Mesendoderm (in vitro differentiated cells): ENCODE results near the gene RAVER1.
"Not testable (repeated sequence)": the region's sequence is repeated elsewhere in the genome, so short reads cannot be mapped to it uniquely, and the experiment has no call there.

ENCODE experiments used
- DNase-seq: peaks from one replicate; pipeline ENCODE4 v3.0.0; 2013
- H2AK5ac ChIP-seq: 2 replicates; pipeline ENCODE4 v1.6.1; 2013; ENCODE audit warnings: low read length, inconsistent platforms
- H2BK120ac ChIP-seq: 2 replicates; pipeline ENCODE4 v1.6.1; 2013; ENCODE audit warnings: low read depth, mild to moderate bottlenecking, low read length, moderate library complexity, mixed read lengths
- H2BK15ac ChIP-seq: replicated peaks from 2 replicates; pipeline ENCODE4 v1.6.1; 2013; ENCODE audit warnings: low read depth, mild to moderate bottlenecking, moderate library complexity
- H2BK5ac ChIP-seq: 2 replicates; pipeline ENCODE4 v1.6.1; 2013; ENCODE audit warnings: low read length, inconsistent platforms
- H3K18ac ChIP-seq: 2 replicates; pipeline ENCODE4 v1.6.1; 2013; ENCODE audit warnings: mild to moderate bottlenecking, low read length, mixed read lengths
- H3K23ac ChIP-seq: one replicate; pipeline ENCODE4 v1.6.1; 2013; ENCODE audit warnings: low read length
- H3K27ac ChIP-seq: 2 replicates; pipeline ENCODE4 v1.5.1; 2013; ENCODE audit warnings: low read depth, mild to moderate bottlenecking, inconsistent platforms, low read length, moderate library complexity
- H3K27me3 ChIP-seq: 2 replicates; pipeline ENCODE4 v1.6.1; 2013; ENCODE audit warnings: low read length, control low read depth, mild to moderate bottlenecking, inconsistent platforms; ENCODE audit not compliant: insufficient read depth, poor library complexity
- H3K36me3 ChIP-seq: 2 replicates; pipeline ENCODE4 v1.6.1; 2013; ENCODE audit warnings: low read length, inconsistent platforms; ENCODE audit not compliant: control insufficient read depth, insufficient read depth
- H3K4ac ChIP-seq: one replicate; pipeline ENCODE4 v1.6.1; 2013; ENCODE audit warnings: low read depth, mild to moderate bottlenecking, low read length, moderate library complexity
- H3K4me1 ChIP-seq: 2 replicates; pipeline ENCODE4 v1.6.1; 2013; ENCODE audit warnings: low read depth, low read length, inconsistent platforms; ENCODE audit not compliant: control insufficient read depth
- H3K4me2 ChIP-seq: 2 replicates; pipeline ENCODE4 v1.6.1; 2013; ENCODE audit warnings: low read length
- H3K4me3 ChIP-seq: 2 replicates; pipeline ENCODE4 v1.5.1; 2013; ENCODE audit warnings: mild to moderate bottlenecking, low read length
- H3K56ac ChIP-seq: one replicate; pipeline ENCODE4 v1.6.1; 2013; ENCODE audit warnings: low read length
- H3K79me1 ChIP-seq: 2 replicates; pipeline ENCODE4 v1.6.1; 2013; ENCODE audit warnings: low read length, inconsistent platforms
- H3K79me2 ChIP-seq: 2 replicates; pipeline ENCODE4 v1.6.1; 2013; ENCODE audit warnings: mild to moderate bottlenecking, low read length; ENCODE audit not compliant: control insufficient read depth, insufficient read depth
- H3K9ac ChIP-seq: 2 replicates; pipeline ENCODE4 v1.6.1; 2013; ENCODE audit warnings: low read length, inconsistent platforms
- H4K5ac ChIP-seq: one replicate; pipeline ENCODE4 v1.6.1; 2013; ENCODE audit warnings: low read length
- H4K8ac ChIP-seq: one replicate; pipeline ENCODE4 v1.6.1; 2013; ENCODE audit warnings: low read depth, mild to moderate bottlenecking, control low read depth, low read length, moderate library complexity
- WGBS: extraction: QIAGEN DNeasy Blood & Tissue Kit; methylation state at CpG from one replicate; pipeline ENCODE4 v1.1.7; 2013; ENCODE audit warnings: low lambda C conversion rate, missing lambda C conversion rate; ENCODE audit not compliant: insufficient coverage; ENCODE audit errors: extremely low coverage; 5-methylcytosine and 5-hydroxymethylcytosine counted together

RAVER1 gene

GRCh38 chr19:10377140-10377640, 43.9 kb upstream of the RAVER1 start:
- H2BK120ac ChIP-seq, H3K18ac ChIP-seq, H3K4me3 ChIP-seq, H3K79me1 ChIP-seq, H3K4ac ChIP-seq, H4K5ac ChIP-seq, H2BK5ac ChIP-seq, H3K56ac ChIP-seq, H3K27ac ChIP-seq, H3K27me3 ChIP-seq, H3K4me1 ChIP-seq, H3K36me3 ChIP-seq, DNase-seq, H3K79me2 ChIP-seq, H4K8ac ChIP-seq, H3K23ac ChIP-seq, H3K9ac ChIP-seq, H2BK15ac ChIP-seq, H2AK5ac ChIP-seq, H3K4me2 ChIP-seq: not testable (repeated sequence)
- WGBS = no CpG with 5 or more reads among the region's 2 CpGs

- no peak overlapping the region for H3K56ac ChIP-seq
- H3K36me3 ChIP-seq = no peaks in the 10 kb centered on the region
- H4K8ac ChIP-seq = no peak overlapping the region
- no CpG with 5 or more reads among the region's 5 CpGs for WGBS
- no peak overlapping the region for H3K9ac ChIP-seq
- H3K27me3 ChIP-seq = no peaks in the 10 kb centered on the region
- no peak overlapping the region for H2BK15ac ChIP-seq
- no peak overlapping the region for H3K23ac ChIP-seq
- no peak overlapping the region for H2BK120ac ChIP-seq
- H2AK5ac ChIP-seq = no peak overlapping the region
- peaks cover 2% of the 10 kb centered on the region for H3K4me1 ChIP-seq
- no peak overlapping the region for H3K27ac ChIP-seq
- H4K5ac ChIP-seq = no peak overlapping the region
- no peak overlapping the region for H3K4ac ChIP-seq
- no peak overlapping the region for H3K4me3 ChIP-seq
- peaks cover 2% of the 10 kb centered on the region for H3K79me2 ChIP-seq
- H3K18ac ChIP-seq = no peak overlapping the region
- H3K79me1 ChIP-seq = peaks cover 2% of the 10 kb centered on the region
- DNase-seq = no peak
- no peak overlapping the region for H2BK5ac ChIP-seq
- H3K4me2 ChIP-seq = no peak overlapping the region
Measured at GRCh38 chr19:10374931-10375330, 41.6 kb upstream of the RAVER1 start.

- no peak overlapping the region for H4K5ac ChIP-seq
- no peak overlapping the region for H2BK120ac ChIP-seq
- no peak overlapping the region for H3K56ac ChIP-seq
- H3K4ac ChIP-seq = no peak overlapping the region
- H3K79me2 ChIP-seq = no peaks in the 10 kb centered on the region
- H3K9ac ChIP-seq = no peak overlapping the region
- H3K4me3 ChIP-seq = no peak overlapping the region
- H3K79me1 ChIP-seq = no peaks in the 10 kb centered on the region
- H3K27me3 ChIP-seq = no peaks in the 10 kb centered on the region
- H3K4me2 ChIP-seq = no peak overlapping the region
- no peak overlapping the region for H3K23ac ChIP-seq
- no peaks in the 10 kb centered on the region for H3K4me1 ChIP-seq
- no peak overlapping the region for H2BK15ac ChIP-seq
- H3K18ac ChIP-seq = no peak overlapping the region
- no peak overlapping the region for H4K8ac ChIP-seq
- no CpG with 5 or more reads among the region's 3 CpGs for WGBS
- DNase-seq = no peak
- no peak overlapping the region for H3K27ac ChIP-seq
- no peaks in the 10 kb centered on the region for H3K36me3 ChIP-seq
- H2BK5ac ChIP-seq = no peak overlapping the region
- no peak overlapping the region for H2AK5ac ChIP-seq
Measured at GRCh38 chr19:10372690-10373089, 39.4 kb upstream of the RAVER1 start.

GRCh38 chr19:10368101-10368803, 34.9 kb upstream of the RAVER1 start:
- H3K23ac ChIP-seq = no peak overlapping the region
- no peaks in the 10 kb centered on the region for H3K36me3 ChIP-seq
- no peak overlapping the region for H4K8ac ChIP-seq
- no peak overlapping the region for H3K56ac ChIP-seq
- H3K4me1 ChIP-seq = no peaks in the 10 kb centered on the region
- H3K18ac ChIP-seq = no peak overlapping the region
- no peak overlapping the region for H3K4me2 ChIP-seq
- WGBS = no CpG with 5 or more reads among the region's 15 CpGs
- no peak overlapping the region for H3K9ac ChIP-seq
- H3K27me3 ChIP-seq = no peaks in the 10 kb centered on the region
- H2AK5ac ChIP-seq = no peak overlapping the region
- H3K4ac ChIP-seq = no peak overlapping the region
- no peaks in the 10 kb centered on the region for H3K79me2 ChIP-seq
- no peak for DNase-seq
- H4K5ac ChIP-seq = no peak overlapping the region
- no peak overlapping the region for H3K4me3 ChIP-seq
- no peak overlapping the region for H2BK5ac ChIP-seq
- no peaks in the 10 kb centered on the region for H3K79me1 ChIP-seq
- no peak overlapping the region for H2BK15ac ChIP-seq
- H2BK120ac ChIP-seq = no peak overlapping the region
- no peak overlapping the region for H3K27ac ChIP-seq

- H4K8ac ChIP-seq, H4K5ac ChIP-seq, H3K79me1 ChIP-seq, H3K9ac ChIP-seq, H3K4me3 ChIP-seq, H3K4me1 ChIP-seq, H3K4ac ChIP-seq, H2BK15ac ChIP-seq, H3K36me3 ChIP-seq, H3K18ac ChIP-seq, H3K56ac ChIP-seq, DNase-seq, H3K27ac ChIP-seq, H2BK120ac ChIP-seq, H3K27me3 ChIP-seq, H2AK5ac ChIP-seq, H2BK5ac ChIP-seq, H3K23ac ChIP-seq, H3K79me2 ChIP-seq, H3K4me2 ChIP-seq: not testable (repeated sequence)
- WGBS = no CpG with 5 or more reads among the region's 4 CpGs
Measured at GRCh38 chr19:10366950-10367512, 33.7 kb upstream of the RAVER1 start.
